ENCODE measurements around the gene TMC5.

DNA sequence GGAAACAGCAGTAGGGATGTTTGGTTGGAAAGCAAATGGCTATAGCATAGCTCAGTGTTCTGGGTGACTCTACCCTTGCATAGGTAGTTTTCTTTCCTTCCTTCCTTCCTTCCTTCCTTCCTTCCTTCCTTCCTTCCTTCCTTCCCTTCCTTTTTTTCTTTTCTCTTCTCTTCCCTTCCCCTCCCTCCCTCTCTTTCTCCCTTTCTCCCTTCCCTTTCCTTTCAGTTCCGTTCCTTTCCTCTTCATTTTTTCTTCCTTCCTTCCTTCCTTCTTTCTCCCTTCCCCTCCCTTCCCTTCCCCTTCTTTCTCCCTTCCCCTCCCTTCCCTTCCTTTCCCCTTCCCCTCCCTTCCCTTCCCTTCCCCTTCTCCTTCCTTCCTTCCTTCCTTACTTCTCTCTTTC, 72.9 kb downstream of the TMC5 start:
- TF ChIP-seq, protein P1, sequence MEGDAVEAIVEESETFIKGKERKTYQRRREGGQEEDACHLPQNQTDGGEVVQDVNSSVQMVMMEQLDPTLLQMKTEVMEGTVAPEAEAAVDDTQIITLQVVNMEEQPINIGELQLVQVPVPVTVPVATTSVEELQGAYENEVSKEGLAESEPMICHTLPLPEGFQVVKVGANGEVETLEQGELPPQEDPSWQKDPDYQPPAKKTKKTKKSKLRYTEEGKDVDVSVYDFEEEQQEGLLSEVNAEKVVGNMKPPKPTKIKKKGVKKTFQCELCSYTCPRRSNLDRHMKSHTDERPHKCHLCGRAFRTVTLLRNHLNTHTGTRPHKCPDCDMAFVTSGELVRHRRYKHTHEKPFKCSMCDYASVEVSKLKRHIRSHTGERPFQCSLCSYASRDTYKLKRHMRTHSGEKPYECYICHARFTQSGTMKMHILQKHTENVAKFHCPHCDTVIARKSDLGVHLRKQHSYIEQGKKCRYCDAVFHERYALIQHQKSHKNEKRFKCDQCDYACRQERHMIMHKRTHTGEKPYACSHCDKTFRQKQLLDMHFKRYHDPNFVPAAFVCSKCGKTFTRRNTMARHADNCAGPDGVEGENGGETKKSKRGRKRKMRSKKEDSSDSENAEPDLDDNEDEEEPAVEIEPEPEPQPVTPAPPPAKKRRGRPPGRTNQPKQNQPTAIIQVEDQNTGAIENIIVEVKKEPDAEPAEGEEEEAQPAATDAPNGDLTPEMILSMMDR (IDR thresholded peaks at IDR 0.05): no peak
- no peak for TF ChIP-seq ZFX (IDR thresholded peaks at IDR 0.05; ENCODE audit: borderline replicate concordance)

Data from 22Rv1 (cell line).